H1 (cell line): Measurements from ENCODE around the gene NPTN. TPM values are rescaled to one million over a fixed set of nuclear protein-coding genes. Genes with fewer than 3 reads are reported as not detected.

ENCODE experiments used
- FOSL1 ChIP-seq: IDR thresholded peaks from 2 replicates; pipeline ENCODE4 v1.6.1; 2011; ENCODE audit warnings: mild to moderate bottlenecking, low read depth, low read length, moderate library complexity; ENCODE audit not compliant: insufficient read depth
- HDAC2 ChIP-seq, 2 experiments: fragments of 300-600 bp in 1 of 2; sonication (generic) in 1 of 2; IDR thresholded peaks; 2 replicates each; pipeline ENCODE4 v1.6.1; 2011 to 2012; ENCODE audit warnings: low read depth in 2 of 2, low read length in 2 of 2, mild to moderate bottlenecking in 2 of 2, moderate library complexity in 2 of 2, borderline replicate concordance in 1 of 2, inconsistent platforms in 1 of 2
- JUN ChIP-seq: IDR thresholded peaks from 2 replicates; pipeline ENCODE4 v1.6.1; 2011; ENCODE audit warnings: low read depth, mild to moderate bottlenecking, improper control_type of control experiment, low read length
- polyA plus RNA-seq, 7 experiments: library from polyadenylated mRNA; depleted of rRNA in 3 of 7; stranded (reverse) in 5 of 7; unstranded in 2 of 7; fragments of >200 nt in 5 of 7; fragments of 200-250 nt in 2 of 7; gene quantifications; 1 replicate in 5 of 7; 2 replicates in 1 of 7; 4 replicates in 1 of 7; pipeline versions ENCODE4 v1.2.1 to v1.2.3, GENCODE V29; 2011 to 2013; ENCODE audit warnings: missing spikeins in 2 of 7, mixed read lengths in 2 of 7
- total RNA-seq: library from RNA; stranded (reverse); fragmentation: NEBNext Ultra II Directional; extraction: Animal tissue kit (Norgen Biotek cat#: 25700); gene quantifications from 2 replicates; pipeline ENCODE4 v1.2.1, GENCODE V29; 2021
- TF ChIP-seq, protein P1 (sequence below): fragments of 300-600 bp; sonication (generic); IDR thresholded peaks from 2 replicates; pipeline ENCODE4 v1.7.1; 2012; ENCODE audit warnings: low read length, moderate library complexity, mild to moderate bottlenecking, inconsistent platforms; ENCODE audit not compliant: insufficient replicate concordance

NPTN gene
- total and polyA plus RNA-seq, 2 of the 8 experiments (the other 6 are each of a cell fraction or from before 2014, with no cell fraction given), result 67.0 to 113 TPM

DNA sequence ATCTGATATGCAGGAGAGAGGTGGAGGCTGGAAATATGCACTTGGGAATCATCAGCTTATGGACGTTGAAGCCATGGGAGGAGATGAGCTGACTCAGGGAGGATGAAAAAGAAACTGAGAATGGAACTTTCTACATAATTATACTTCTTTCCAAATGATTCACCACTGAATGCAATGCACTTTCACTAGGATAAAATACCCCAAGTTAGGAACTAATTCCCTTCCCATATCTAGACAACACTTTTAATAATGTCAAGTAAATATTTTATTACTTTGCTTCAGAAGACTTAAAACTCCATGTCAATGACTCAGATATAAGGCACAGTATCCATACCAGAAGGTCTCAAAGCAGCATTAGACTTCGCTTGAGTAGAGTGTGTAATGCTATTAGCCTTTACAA, 24.2 kb downstream of the NPTN start (continued):
- TF ChIP-seq, protein P1, sequence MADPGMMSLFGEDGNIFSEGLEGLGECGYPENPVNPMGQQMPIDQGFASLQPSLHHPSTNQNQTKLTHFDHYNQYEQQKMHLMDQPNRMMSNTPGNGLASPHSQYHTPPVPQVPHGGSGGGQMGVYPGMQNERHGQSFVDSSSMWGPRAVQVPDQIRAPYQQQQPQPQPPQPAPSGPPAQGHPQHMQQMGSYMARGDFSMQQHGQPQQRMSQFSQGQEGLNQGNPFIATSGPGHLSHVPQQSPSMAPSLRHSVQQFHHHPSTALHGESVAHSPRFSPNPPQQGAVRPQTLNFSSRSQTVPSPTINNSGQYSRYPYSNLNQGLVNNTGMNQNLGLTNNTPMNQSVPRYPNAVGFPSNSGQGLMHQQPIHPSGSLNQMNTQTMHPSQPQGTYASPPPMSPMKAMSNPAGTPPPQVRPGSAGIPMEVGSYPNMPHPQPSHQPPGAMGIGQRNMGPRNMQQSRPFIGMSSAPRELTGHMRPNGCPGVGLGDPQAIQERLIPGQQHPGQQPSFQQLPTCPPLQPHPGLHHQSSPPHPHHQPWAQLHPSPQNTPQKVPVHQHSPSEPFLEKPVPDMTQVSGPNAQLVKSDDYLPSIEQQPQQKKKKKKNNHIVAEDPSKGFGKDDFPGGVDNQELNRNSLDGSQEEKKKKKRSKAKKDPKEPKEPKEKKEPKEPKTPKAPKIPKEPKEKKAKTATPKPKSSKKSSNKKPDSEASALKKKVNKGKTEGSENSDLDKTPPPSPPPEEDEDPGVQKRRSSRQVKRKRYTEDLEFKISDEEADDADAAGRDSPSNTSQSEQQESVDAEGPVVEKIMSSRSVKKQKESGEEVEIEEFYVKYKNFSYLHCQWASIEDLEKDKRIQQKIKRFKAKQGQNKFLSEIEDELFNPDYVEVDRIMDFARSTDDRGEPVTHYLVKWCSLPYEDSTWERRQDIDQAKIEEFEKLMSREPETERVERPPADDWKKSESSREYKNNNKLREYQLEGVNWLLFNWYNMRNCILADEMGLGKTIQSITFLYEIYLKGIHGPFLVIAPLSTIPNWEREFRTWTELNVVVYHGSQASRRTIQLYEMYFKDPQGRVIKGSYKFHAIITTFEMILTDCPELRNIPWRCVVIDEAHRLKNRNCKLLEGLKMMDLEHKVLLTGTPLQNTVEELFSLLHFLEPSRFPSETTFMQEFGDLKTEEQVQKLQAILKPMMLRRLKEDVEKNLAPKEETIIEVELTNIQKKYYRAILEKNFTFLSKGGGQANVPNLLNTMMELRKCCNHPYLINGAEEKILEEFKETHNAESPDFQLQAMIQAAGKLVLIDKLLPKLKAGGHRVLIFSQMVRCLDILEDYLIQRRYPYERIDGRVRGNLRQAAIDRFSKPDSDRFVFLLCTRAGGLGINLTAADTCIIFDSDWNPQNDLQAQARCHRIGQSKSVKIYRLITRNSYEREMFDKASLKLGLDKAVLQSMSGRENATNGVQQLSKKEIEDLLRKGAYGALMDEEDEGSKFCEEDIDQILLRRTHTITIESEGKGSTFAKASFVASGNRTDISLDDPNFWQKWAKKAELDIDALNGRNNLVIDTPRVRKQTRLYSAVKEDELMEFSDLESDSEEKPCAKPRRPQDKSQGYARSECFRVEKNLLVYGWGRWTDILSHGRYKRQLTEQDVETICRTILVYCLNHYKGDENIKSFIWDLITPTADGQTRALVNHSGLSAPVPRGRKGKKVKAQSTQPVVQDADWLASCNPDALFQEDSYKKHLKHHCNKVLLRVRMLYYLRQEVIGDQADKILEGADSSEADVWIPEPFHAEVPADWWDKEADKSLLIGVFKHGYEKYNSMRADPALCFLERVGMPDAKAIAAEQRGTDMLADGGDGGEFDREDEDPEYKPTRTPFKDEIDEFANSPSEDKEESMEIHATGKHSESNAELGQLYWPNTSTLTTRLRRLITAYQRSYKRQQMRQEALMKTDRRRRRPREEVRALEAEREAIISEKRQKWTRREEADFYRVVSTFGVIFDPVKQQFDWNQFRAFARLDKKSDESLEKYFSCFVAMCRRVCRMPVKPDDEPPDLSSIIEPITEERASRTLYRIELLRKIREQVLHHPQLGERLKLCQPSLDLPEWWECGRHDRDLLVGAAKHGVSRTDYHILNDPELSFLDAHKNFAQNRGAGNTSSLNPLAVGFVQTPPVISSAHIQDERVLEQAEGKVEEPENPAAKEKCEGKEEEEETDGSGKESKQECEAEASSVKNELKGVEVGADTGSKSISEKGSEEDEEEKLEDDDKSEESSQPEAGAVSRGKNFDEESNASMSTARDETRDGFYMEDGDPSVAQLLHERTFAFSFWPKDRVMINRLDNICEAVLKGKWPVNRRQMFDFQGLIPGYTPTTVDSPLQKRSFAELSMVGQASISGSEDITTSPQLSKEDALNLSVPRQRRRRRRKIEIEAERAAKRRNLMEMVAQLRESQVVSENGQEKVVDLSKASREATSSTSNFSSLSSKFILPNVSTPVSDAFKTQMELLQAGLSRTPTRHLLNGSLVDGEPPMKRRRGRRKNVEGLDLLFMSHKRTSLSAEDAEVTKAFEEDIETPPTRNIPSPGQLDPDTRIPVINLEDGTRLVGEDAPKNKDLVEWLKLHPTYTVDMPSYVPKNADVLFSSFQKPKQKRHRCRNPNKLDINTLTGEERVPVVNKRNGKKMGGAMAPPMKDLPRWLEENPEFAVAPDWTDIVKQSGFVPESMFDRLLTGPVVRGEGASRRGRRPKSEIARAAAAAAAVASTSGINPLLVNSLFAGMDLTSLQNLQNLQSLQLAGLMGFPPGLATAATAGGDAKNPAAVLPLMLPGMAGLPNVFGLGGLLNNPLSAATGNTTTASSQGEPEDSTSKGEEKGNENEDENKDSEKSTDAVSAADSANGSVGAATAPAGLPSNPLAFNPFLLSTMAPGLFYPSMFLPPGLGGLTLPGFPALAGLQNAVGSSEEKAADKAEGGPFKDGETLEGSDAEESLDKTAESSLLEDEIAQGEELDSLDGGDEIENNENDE, result no peak
- TF ChIP-seq HDAC2 (IDR thresholded peaks at IDR 0.05; ENCODE audit: borderline replicate concordance in 1 of 2, low read depth in 2 of 2, low read length in 2 of 2), result no peak
- no peak for TF ChIP-seq JUN
- TF ChIP-seq FOSL1, result no peak
- TF ChIP-seq, all 59 proteins: peak for 0
